Sigmoid colon (tissue), 7 donors: ENCODE measurements around the gene HOXD8. TPM values are rescaled to one million over a fixed set of nuclear protein-coding genes. Genes with fewer than 3 reads are reported as not detected.

Experiments used
- DNase-seq: peaks from one replicate; pipeline ENCODE4 v3.0.0-alpha.2; 2019
- H3K27ac ChIP-seq, 4 donors: fragments of 200-600 bp; sonication (generic); one replicate each; pipeline ENCODE4 v1.5.1; 2016 to 2019; ENCODE audit warnings: mild to moderate bottlenecking in 1 of 4
- H3K27me3 ChIP-seq, 3 donors: fragments of 200-600 bp; sonication (generic); one replicate each; pipeline ENCODE4 v1.5.1; 2019; ENCODE audit warnings: mild to moderate bottlenecking in 1 of 3
- H3K36me3 ChIP-seq, 4 donors: fragments of 200-600 bp; sonication (generic); one replicate each; pipeline ENCODE4 v1.5.1; 2016 to 2019
- H3K4me1 ChIP-seq, 4 donors: fragments of 200-600 bp; sonication (generic); one replicate each; pipeline ENCODE4 v1.5.1; 2017 to 2019
- H3K4me3 ChIP-seq, 4 donors: fragments of 200-600 bp; sonication (generic); one replicate each; pipeline ENCODE4 v1.5.1; 2017 to 2019; ENCODE audit warnings: mild to moderate bottlenecking in 2 of 4, moderate library complexity in 1 of 4
- H3K9me3 ChIP-seq, 4 donors: fragments of 200-600 bp in 3 of 4; sonication (generic) in 3 of 4; one replicate each; pipeline versions ENCODE4 v1.5.1 to v1.6.1; 2013 to 2019
- EP300 ChIP-seq, 4 donors: sonication (generic); formaldehyde crosslinking; IDR thresholded peaks; one replicate each; pipeline ENCODE4 v1.6.1; 2017; ENCODE audit warnings: antibody characterized with exemption in 4 of 4
- POLR2A ChIP-seq, 2 donors: fragments of 450-650 bp; IDR thresholded peaks; one replicate each; pipeline ENCODE4 v1.6.1; 2016; ENCODE audit warnings: antibody characterized with exemption in 2 of 2, mild to moderate bottlenecking in 2 of 2, moderate library complexity in 2 of 2
- POLR2AphosphoS5 ChIP-seq, 4 donors: sonication (generic); formaldehyde crosslinking; IDR thresholded peaks; one replicate each; pipeline ENCODE4 v1.6.1; 2017; ENCODE audit warnings: antibody characterized with exemption in 4 of 4
- WGBS, 2 donors: extraction: QIAGEN DNeasy Blood & Tissue Kit; methylation state at CpG; one replicate each; pipeline ENCODE4 v1.1.7; 2013; 5-methylcytosine and 5-hydroxymethylcytosine counted together
- intact Hi-C: fragments of 100-400 bp; cut with DNase I; formaldehyde crosslinking; loops from one replicate; pipeline ENCODE4 v1.15.1; 2023
- polyA plus RNA-seq, 3 donors: library from polyadenylated mRNA; stranded (reverse); fragments of 200-250 nt; gene quantifications; one replicate each; pipeline ENCODE4 v1.2.3, GENCODE V29; 2013
- total RNA-seq, 4 donors: library from RNA; depleted of rRNA; stranded (reverse); fragments of >200 nt; gene quantifications; one replicate each; pipeline ENCODE4 v1.1.0, GENCODE V29; 2016
- TF ChIP-seq, protein P1 (sequence below), 4 experiments: fragments of 450-650 bp in 3 of 4; fragments of 200-600 bp in 1 of 4; IDR thresholded peaks; one replicate each; pipeline ENCODE4 v1.5.1; 2016 to 2019; ENCODE audit warnings: antibody characterized with exemption in 4 of 4, mild to moderate bottlenecking in 3 of 4, moderate library complexity in 2 of 4
- donor health status: healthy with polysubstance abuse.
- donor health status: Bipolar disorder and iron deficiency.
- donor health status: healthy.

HOXD8 gene
- total and polyA plus RNA-seq, 7 donors = 2.5 to 19.7 (median 10.8) TPM

DNA sequence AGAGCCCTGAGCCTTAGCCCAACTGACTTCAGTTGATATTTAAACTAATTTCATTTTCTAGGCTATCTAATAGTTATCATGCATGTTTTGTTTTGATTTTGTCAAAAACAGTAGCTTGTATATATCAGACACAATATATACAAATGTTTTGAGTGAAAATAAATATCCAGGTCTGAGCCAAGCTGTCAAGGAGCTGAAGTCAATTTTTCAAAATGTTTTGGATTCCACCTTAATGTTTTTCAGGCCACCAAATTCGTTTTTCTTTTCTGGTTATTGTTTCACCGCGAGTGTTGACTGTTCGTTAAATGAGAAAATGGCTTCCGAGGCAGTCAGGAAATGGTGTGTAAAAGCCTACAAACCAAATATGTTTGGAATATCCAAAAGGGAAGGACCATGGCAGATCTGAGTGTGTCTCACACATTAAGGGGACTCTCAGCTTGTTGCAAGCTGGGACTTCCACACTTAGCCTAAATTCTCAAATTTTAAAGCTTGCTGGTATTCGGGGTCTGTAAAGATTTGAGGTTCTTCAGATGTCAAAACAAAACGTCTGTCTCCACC lies 27.1 kb upstream of the HOXD8 start:
- intact Hi-C loops = no loop called here
- no peak for TF ChIP-seq EP300 (IDR thresholded peaks at IDR 0.05)
- TF ChIP-seq, protein P1, sequence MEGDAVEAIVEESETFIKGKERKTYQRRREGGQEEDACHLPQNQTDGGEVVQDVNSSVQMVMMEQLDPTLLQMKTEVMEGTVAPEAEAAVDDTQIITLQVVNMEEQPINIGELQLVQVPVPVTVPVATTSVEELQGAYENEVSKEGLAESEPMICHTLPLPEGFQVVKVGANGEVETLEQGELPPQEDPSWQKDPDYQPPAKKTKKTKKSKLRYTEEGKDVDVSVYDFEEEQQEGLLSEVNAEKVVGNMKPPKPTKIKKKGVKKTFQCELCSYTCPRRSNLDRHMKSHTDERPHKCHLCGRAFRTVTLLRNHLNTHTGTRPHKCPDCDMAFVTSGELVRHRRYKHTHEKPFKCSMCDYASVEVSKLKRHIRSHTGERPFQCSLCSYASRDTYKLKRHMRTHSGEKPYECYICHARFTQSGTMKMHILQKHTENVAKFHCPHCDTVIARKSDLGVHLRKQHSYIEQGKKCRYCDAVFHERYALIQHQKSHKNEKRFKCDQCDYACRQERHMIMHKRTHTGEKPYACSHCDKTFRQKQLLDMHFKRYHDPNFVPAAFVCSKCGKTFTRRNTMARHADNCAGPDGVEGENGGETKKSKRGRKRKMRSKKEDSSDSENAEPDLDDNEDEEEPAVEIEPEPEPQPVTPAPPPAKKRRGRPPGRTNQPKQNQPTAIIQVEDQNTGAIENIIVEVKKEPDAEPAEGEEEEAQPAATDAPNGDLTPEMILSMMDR (IDR thresholded peaks at IDR 0.05) = no peak
- no peak for TF ChIP-seq POLR2A (IDR thresholded peaks at IDR 0.05)
- TF ChIP-seq POLR2AphosphoS5 (IDR thresholded peaks at IDR 0.05) = no peak

DNA sequence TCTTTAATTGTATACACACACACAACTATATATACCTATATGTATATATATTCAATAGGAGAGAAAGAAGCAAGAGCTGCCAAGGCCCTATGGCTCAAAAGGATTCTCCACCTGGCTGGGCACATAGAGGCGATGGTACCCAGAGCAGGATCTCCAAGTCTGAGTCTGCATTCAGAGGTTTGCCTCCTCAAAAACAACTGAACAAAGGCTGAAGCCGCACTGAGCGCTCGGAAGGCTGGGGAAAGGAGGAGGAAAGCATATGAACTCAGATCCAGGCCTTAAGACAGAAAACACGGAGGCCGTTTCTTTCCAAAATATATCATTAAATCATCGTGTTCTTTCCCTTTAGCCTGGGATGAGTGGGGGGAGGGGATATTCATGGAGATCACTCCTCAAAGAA lies 26.3 kb upstream of the HOXD8 start:
- peaks cover 0 to 83% (median 15%) of the 10 kb centered on the region in 3 donors for H3K27me3 ChIP-seq
- H3K4me3 ChIP-seq = peak overlapping the region in 2 of 4 donors; percentile 60 to 61
- peaks cover 0 to 58% (median 35%) of the 10 kb centered on the region in 4 donors for H3K4me1 ChIP-seq
- DNase-seq = no peak
- peak overlapping the region in 3 of 4 donors; percentile 92 to 96 (median 95) for H3K27ac ChIP-seq
- H3K36me3 ChIP-seq = no peaks in the 10 kb centered on the region
- no peaks in the 10 kb centered on the region for H3K9me3 ChIP-seq
- no peak for TF ChIP-seq POLR2AphosphoS5 (IDR thresholded peaks at IDR 0.05)
- WGBS, 2 donors = 50 to 78% methylated on average over 7 of the region's 7 CpGs
- intact Hi-C loops = no loop called here

More for the DNA sequence above, 27.1 kb upstream of the HOXD8 start:
- Histone ChIP-seq H3K36me3 (no peaks in the 10 kb centered on the region), H3K9me3 (no peaks in the 10 kb centered on the region), H3K27me3 (peaks cover 0 to 85% (median 12%) of the 10 kb centered on the region in 3 donors), H3K27ac (peak overlapping the region in 3 of 4 donors; percentile 92 to 96 (median 95)), H3K4me1 (peaks cover 0 to 60% (median 35%) of the 10 kb centered on the region in 4 donors), H3K4me3 (no peak overlapping the region)
- WGBS, 2 donors = 46 to 67% methylated on average over 7 of the region's 7 CpGs
- DNase-seq = no peak

DNA sequence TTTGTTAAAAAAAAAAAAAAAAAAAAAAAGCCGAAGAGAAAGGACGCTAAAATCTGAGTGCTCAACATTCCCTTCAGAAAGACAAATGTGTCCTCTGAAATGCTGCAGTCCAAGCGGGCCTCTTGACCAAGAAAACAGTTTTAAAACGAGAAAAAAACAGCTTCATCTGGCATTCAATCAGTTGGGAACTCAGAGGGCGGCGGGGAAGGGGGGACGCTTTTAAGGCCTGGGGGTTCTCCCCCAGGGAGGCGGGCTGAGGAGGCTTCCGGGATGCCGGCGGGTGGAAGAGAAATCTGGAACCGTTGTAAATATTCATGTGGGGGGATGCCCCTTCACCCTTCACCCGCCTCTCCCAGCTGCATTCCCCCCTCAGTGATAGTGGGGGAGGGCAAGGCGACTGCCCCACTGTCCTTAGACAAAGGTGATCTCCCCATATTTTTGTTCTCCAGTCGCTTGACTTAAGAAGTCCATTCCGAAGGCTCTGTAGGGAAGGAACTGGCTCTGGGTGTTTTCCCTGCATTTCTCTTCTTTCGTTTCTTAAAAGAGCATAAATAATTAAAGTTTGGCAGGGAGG lies 25.7 kb upstream of the HOXD8 start:
- peaks cover 0 to 83% (median 15%) of the 10 kb centered on the region in 3 donors for H3K27me3 ChIP-seq
- 14 to 22% methylated on average over 17 of the region's 17 CpGs for WGBS, 2 donors
- peaks cover 0 to 60% (median 39%) of the 10 kb centered on the region in 4 donors for H3K4me1 ChIP-seq
- intact Hi-C loops = no loop called here
- no peak for TF ChIP-seq POLR2AphosphoS5 (IDR thresholded peaks at IDR 0.05)
- no peak for TF ChIP-seq EP300 (IDR thresholded peaks at IDR 0.05)
- TF ChIP-seq, protein P1 (IDR thresholded peaks at IDR 0.05) = no peak
- TF ChIP-seq POLR2A (IDR thresholded peaks at IDR 0.05) = no peak
- peak; percentile 65 for DNase-seq
- H3K9me3 ChIP-seq = no peaks in the 10 kb centered on the region
- peaks cover 0 to under 1% (median 0%) of the 10 kb centered on the region in 4 donors for H3K36me3 ChIP-seq
- H3K4me3 ChIP-seq = peak overlapping the region; percentile 59 to 65 (median 60)
- H3K27ac ChIP-seq = peak overlapping the region in 3 of 4 donors; percentile 92 to 96 (median 95)

DNA sequence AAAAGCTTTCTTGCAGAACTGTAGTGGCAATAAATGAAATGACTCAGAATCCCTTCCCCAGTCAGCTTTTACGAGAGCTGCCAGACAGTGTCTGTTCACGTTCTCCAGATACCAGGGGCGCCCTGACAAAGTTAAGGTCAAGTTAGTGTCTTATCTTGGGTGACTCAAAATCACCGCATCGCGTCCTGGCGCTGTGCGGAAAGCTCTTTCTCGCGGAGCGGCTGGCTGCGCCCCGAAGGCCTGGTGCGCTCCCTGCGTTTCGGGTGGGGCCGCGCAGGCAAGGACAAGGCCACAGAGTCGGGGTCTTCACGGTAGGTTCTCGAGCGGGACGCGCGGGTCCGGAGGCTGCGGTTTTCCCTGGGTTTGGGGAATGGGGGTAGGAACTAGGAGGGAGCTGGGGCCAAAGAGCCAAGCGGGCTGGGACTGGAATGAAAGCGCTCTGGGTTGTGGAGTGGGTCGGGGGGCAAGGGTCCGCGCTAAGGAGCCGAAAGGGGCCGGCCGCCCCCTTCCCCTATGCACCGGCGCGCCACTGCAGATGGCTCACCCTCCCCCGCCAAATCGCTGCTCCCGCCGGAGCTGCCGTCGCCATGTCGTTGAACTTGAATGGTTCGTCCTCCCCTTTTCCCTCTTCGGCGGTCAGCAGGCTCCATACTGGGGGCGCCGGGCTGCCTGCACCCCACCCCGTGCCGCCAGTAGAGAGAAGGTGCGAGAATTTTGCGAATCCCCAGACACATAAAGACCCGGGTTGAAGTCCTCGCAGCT lies 25.0 kb upstream of the HOXD8 start:
- H3K9me3 ChIP-seq = no peaks in the 10 kb centered on the region
- intact Hi-C loops = no loop called here
- peak in 1 of 2 donors; percentile 55 for TF ChIP-seq POLR2A (IDR thresholded peaks at IDR 0.05)
- TF ChIP-seq POLR2AphosphoS5 (IDR thresholded peaks at IDR 0.05) = peak; percentile 58 to 79 (median 76)
- TF ChIP-seq, protein P1 (IDR thresholded peaks at IDR 0.05) = no peak
- peak overlapping the region; percentile 59 to 65 (median 60) for H3K4me3 ChIP-seq
- WGBS, 2 donors = 4 to 5% methylated on average over 56 of the region's 56 CpGs
- peaks cover 0 to 66% (median 43%) of the 10 kb centered on the region in 4 donors for H3K4me1 ChIP-seq
- peak overlapping the region in 3 of 4 donors; percentile 92 to 96 (median 95) for H3K27ac ChIP-seq
- H3K36me3 ChIP-seq = peaks cover 0 to 6% (median 0%) of the 10 kb centered on the region in 4 donors
- peak; percentile 78 for DNase-seq
- peaks cover 0 to 83% (median 15%) of the 10 kb centered on the region in 3 donors for H3K27me3 ChIP-seq
